ENCODE data around the gene EPHA4.

GRCh38 chr2:221552291-221552690, 19.8 kb downstream of the EPHA4 start:
- TF ChIP-seq, protein P1, sequence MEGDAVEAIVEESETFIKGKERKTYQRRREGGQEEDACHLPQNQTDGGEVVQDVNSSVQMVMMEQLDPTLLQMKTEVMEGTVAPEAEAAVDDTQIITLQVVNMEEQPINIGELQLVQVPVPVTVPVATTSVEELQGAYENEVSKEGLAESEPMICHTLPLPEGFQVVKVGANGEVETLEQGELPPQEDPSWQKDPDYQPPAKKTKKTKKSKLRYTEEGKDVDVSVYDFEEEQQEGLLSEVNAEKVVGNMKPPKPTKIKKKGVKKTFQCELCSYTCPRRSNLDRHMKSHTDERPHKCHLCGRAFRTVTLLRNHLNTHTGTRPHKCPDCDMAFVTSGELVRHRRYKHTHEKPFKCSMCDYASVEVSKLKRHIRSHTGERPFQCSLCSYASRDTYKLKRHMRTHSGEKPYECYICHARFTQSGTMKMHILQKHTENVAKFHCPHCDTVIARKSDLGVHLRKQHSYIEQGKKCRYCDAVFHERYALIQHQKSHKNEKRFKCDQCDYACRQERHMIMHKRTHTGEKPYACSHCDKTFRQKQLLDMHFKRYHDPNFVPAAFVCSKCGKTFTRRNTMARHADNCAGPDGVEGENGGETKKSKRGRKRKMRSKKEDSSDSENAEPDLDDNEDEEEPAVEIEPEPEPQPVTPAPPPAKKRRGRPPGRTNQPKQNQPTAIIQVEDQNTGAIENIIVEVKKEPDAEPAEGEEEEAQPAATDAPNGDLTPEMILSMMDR (IDR thresholded peaks at IDR 0.05): no peak
- no peak for TF ChIP-seq POLR2A (IDR thresholded peaks at IDR 0.05)

All from Peyer's patch (tissue), 4 donors.